SK-N-MC (cell line): ENCODE measurements around the gene TALDO1.

Source experiments
- DNase-seq: peaks from one replicate; pipeline ENCODE4 v3.0.0-alpha.2; 2011; ENCODE audit warnings: low read depth, low spot score
- H3K27ac ChIP-seq: fragments of 200-600 bp; sonication (generic); 2 replicates; pipeline ENCODE4 v1.5.1; 2016; ENCODE audit warnings: mixed run types
- H3K36me3 ChIP-seq: fragments of 200-600 bp; sonication (generic); 2 replicates; pipeline ENCODE4 v1.6.1; 2017; ENCODE audit warnings: antibody characterized with exemption, low read length, mixed read lengths; ENCODE audit not compliant: insufficient read depth
- H3K4me3 ChIP-seq: fragments of 200-600 bp; sonication (generic); 2 replicates; pipeline ENCODE4 v1.5.1; 2016
- H3K9ac ChIP-seq: fragments of 200-600 bp; sonication (generic); 2 replicates; pipeline ENCODE4 v1.8.0; 2017; ENCODE audit warnings: mixed run types, mixed read lengths; ENCODE audit not compliant: insufficient read length
- H3K9me3 ChIP-seq: fragments of 200-600 bp; sonication (generic); 2 replicates; pipeline ENCODE4 v1.6.1; 2017; ENCODE audit warnings: low read depth, mild to moderate bottlenecking, antibody characterized with exemption, low read length, moderate library complexity, mixed read lengths
- EZH2 ChIP-seq: fragments of 200-600 bp; sonication (generic); IDR thresholded peaks from one replicate; pipeline ENCODE4 v1.6.1; 2017; ENCODE audit warnings: antibody characterized with exemption
- FOXP2 ChIP-seq: optimal IDR thresholded peaks from 2 replicates; pipeline ENCODE3; 2011; ENCODE audit warnings: mild to moderate bottlenecking, moderate library complexity; ENCODE audit not compliant: insufficient read depth; ENCODE audit errors: extremely low read length, control extremely low read depth
- POLR2AphosphoS5 ChIP-seq: IDR thresholded peaks from 2 replicates; pipeline ENCODE4 v1.6.1; 2012; ENCODE audit warnings: mild to moderate bottlenecking, low read depth, low read length, borderline replicate concordance

The TALDO1 gene

DNA sequence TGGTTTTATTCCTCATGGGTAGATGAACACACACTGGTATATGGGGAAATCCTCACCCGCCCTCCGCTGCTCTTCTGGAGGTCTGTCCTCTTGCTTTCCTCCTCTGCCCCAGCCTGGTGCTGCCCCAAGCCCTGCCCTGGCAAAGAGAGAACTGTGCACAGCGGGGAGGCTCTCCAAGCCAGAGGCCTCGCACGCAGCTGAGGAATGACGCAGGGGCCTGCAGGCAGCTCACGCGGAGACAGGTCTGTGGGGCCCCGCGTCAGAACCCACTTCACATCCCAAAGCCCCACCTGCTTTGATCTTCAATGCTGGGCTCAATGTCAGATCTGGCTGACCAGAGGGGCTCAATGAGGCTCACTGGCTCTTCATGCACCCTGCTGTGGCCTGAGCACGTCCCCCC lies 20.0 kb downstream of the TALDO1 start:
- DNase-seq: no peak
- Histone ChIP-seq H3K36me3 (peaks cover 63% of the 10 kb centered on the region), H3K9ac (no peak overlapping the region), H3K27ac (no peak overlapping the region), H3K9me3 (no peaks in the 10 kb centered on the region), H3K4me3 (no peak overlapping the region)
- TF ChIP-seq FOXP2 (no peak), EZH2 (no peak), POLR2AphosphoS5 (no peak; the same call in 1 of the 2 replicates)

DNA sequence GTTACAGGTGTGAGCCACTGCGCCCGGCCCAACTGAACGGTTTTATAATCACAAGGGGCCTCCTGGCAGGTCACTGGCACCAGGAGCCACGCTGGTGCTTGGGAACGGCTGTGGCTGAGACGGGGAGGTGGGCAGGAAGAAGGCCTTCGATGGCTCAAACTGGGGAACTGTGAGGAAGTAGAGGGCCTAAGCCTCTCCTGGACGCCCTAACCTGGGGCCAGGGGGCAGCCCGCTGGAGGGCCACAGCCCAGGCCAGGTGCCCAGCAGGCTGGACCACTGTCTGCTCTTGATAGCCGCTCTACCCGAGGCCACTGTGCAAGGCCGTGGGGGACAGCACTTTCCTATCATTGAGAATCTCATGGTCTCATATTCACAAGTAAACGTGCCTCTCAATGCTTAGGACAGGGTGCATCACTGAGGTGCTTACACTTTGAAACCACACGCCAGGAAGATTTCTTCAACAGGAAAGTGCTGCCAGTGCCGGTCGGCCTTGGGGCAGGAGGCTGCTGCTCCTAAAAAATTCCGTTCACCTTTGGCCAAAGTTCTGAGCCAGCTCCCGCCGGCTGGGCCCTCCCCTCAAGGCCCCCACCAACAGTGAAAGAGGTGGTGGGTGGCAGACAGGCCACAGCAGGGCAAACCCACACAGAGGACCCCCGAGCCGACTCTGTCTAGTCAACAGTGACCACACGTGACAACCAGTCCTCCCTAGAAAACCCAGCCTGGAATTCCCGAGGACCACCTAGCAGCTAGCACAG lies 22.8 kb downstream of the TALDO1 start:
- no peak for TF ChIP-seq EZH2
- TF ChIP-seq FOXP2: no peak
- no peak for TF ChIP-seq POLR2AphosphoS5
- DNase-seq: no peak
- no peak overlapping the region for H3K27ac ChIP-seq
- no peaks in the 10 kb centered on the region for H3K9me3 ChIP-seq
- H3K36me3 ChIP-seq: peaks cover 54% of the 10 kb centered on the region
- no peak overlapping the region for H3K9ac ChIP-seq
- H3K4me3 ChIP-seq: no peak overlapping the region

GRCh38 chr11:770642-771616 lies 23.7 kb downstream of the TALDO1 start:
- no peak overlapping the region for H3K27ac ChIP-seq
- DNase-seq: no peak
- H3K36me3 ChIP-seq: peaks cover 53% of the 10 kb centered on the region

GRCh38 chr11:771617-772204 lies 24.4 kb downstream of the TALDO1 start:
- H3K4me3 ChIP-seq: no peak overlapping the region
- DNase-seq: no peak
- H3K27ac ChIP-seq: no peak overlapping the region
- TF ChIP-seq FOXP2: no peak
- TF ChIP-seq EZH2: no peak
- TF ChIP-seq POLR2AphosphoS5: no peak
- H3K9ac ChIP-seq: no peak overlapping the region
- no peaks in the 10 kb centered on the region for H3K9me3 ChIP-seq
- peaks cover 45% of the 10 kb centered on the region; the same call in 1 of the 2 replicates for H3K36me3 ChIP-seq

More at GRCh38 chr11:770642-771616, 23.7 kb downstream of the TALDO1 start:
- H3K9me3 ChIP-seq: no peaks in the 10 kb centered on the region
- H3K9ac ChIP-seq: no peak overlapping the region
- TF ChIP-seq FOXP2 (no peak), POLR2AphosphoS5 (no peak), EZH2 (no peak)
- no peak overlapping the region for H3K4me3 ChIP-seq

GRCh38 chr11:772429-773390 lies 25.4 kb downstream of the TALDO1 start:
- peaks cover 40% of the 10 kb centered on the region; the same call in 1 of the 2 replicates for H3K36me3 ChIP-seq
- no peak overlapping the region for H3K27ac ChIP-seq
- H3K9ac ChIP-seq: no peak overlapping the region
- no peak overlapping the region for H3K4me3 ChIP-seq
- no peaks in the 10 kb centered on the region for H3K9me3 ChIP-seq
- no peak for TF ChIP-seq EZH2
- TF ChIP-seq POLR2AphosphoS5: no peak
- TF ChIP-seq FOXP2: no peak
- DNase-seq: no peak

- TF ChIP-seq EZH2: no peak
- no peak for TF ChIP-seq POLR2AphosphoS5
- TF ChIP-seq FOXP2: no peak
- no peaks in the 10 kb centered on the region for H3K9me3 ChIP-seq
- no peak for DNase-seq
- no peak overlapping the region for H3K9ac ChIP-seq
- H3K36me3 ChIP-seq: peaks cover 40% of the 10 kb centered on the region; the same call in 1 of the 2 replicates
- no peak overlapping the region for H3K4me3 ChIP-seq
- no peak overlapping the region for H3K27ac ChIP-seq
These were observed 26.2 kb downstream of the TALDO1 start for GRCh38 chr11:773425-773824.

GRCh38 chr11:773830-774229 lies 26.6 kb downstream of the TALDO1 start:
- TF ChIP-seq EZH2: no peak
- no peak for TF ChIP-seq POLR2AphosphoS5
- no peak for DNase-seq
- H3K27ac ChIP-seq: no peak overlapping the region
- H3K9ac ChIP-seq: no peak overlapping the region
- H3K9me3 ChIP-seq: no peaks in the 10 kb centered on the region
- H3K36me3 ChIP-seq: peaks cover 40% of the 10 kb centered on the region; the same call in 1 of the 2 replicates
- H3K4me3 ChIP-seq: no peak overlapping the region
